NT2/D1 (cell line): Measurements from ENCODE around the gene MEGF10.

ENCODE experiments used
- DNase-seq: peaks from one replicate; pipeline ENCODE4 v3.0.0-alpha.2; 2011; ENCODE audit warnings: low read depth, low spot score
- H3K27me3 ChIP-seq: 2 replicates; pipeline ENCODE4 v1.6.0; 2011; ENCODE audit warnings: mild to moderate bottlenecking; ENCODE audit not compliant: insufficient read length, insufficient read depth
- H3K36me3 ChIP-seq: 2 replicates; pipeline ENCODE4 v1.6.1; 2011; ENCODE audit warnings: mild to moderate bottlenecking, low read length, mixed read lengths; ENCODE audit not compliant: insufficient read depth, insufficient read length
- H3K4me1 ChIP-seq: 2 replicates; pipeline ENCODE4 v1.5.1; 2011; ENCODE audit not compliant: insufficient read depth, insufficient read length
- H3K4me3 ChIP-seq: 2 replicates; pipeline ENCODE4 v1.5.1; 2011; ENCODE audit warnings: low read depth; ENCODE audit not compliant: insufficient read length
- H3K9ac ChIP-seq: 2 replicates; pipeline ENCODE4 v1.6.0; 2011; ENCODE audit warnings: low read depth; ENCODE audit not compliant: insufficient read length
- H3K9me3 ChIP-seq: 2 replicates; pipeline ENCODE4 v1.5.1; 2011; ENCODE audit warnings: mild to moderate bottlenecking, low read length; ENCODE audit not compliant: insufficient read depth
- SUZ12 ChIP-seq: IDR thresholded peaks from 2 replicates; pipeline ENCODE4 v1.6.1; 2011; ENCODE audit not compliant: insufficient read length, insufficient read depth; ENCODE audit errors: extremely low read depth
- YY1 ChIP-seq: IDR thresholded peaks from 2 replicates; pipeline ENCODE4 v1.6.1; 2011; ENCODE audit not compliant: insufficient read length, insufficient read depth
- ZNF274 ChIP-seq: IDR thresholded peaks from 2 replicates; pipeline ENCODE4 v1.6.1; 2011; ENCODE audit warnings: mild to moderate bottlenecking, low read depth, low read length

The MEGF10 gene

DNA sequence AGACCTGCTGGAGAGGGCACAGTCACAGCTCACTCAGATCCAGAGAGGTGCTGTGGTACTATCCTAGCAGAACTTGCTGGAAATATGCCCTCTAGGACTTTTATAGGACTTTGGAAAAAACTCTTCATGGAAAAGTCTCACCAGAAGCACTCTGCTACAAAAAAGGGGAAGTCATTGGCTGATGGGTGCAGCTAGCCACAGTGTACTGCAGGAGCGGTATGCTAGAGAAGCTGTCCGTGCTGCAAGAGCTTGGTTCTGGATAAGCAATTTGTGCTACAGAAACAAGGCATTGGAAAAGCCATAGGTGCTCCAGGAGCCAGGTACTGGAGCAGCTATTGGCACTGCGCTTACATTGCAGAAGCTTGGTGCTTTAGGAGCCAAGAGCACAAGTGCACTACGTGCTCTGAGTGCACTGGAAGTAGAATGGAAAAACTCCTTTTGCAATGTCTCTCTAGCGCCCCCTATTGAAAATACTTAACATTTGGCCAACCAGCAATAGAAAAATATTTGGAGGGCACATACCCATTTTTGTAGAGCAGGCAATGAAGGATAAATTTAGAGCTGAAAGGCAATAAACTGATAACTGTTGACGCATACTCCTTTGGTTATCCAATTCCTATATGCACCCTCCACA lies 83.4 kb downstream of the MEGF10 start:
- Histone ChIP-seq H3K4me1 (no peaks in the 10 kb centered on the region), H3K27me3 (no peaks in the 10 kb centered on the region), H3K36me3 (no peaks in the 10 kb centered on the region), H3K4me3 (no peak overlapping the region), H3K9ac (no peak overlapping the region), H3K9me3 (peaks cover 8% of the 10 kb centered on the region)
- TF ChIP-seq ZNF274, result no peak
- TF ChIP-seq SUZ12, result no peak
- TF ChIP-seq YY1, result no peak
- peak; percentile 1 for DNase-seq

DNA sequence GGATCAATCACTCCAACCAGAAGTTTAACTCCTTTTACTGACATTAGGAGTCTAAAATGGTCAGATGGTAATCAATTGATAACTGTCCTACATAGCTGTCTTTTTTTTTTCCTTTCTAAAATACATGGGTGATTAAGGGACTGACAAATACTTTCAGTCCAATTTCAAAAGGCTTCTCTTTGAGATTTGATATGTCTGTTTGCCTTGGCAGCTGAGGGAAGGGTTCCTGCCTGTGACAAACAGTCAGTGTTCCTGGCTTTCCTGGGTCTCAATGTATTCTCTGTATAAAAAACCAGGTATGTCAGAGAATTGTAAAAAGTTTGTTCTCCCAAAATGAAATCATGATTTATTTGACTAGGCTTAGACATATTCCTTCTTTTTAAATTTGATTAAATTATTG lies 84.5 kb downstream of the MEGF10 start:
- Histone ChIP-seq H3K4me3 (no peak overlapping the region), H3K9ac (no peak overlapping the region), H3K4me1 (no peaks in the 10 kb centered on the region), H3K36me3 (no peaks in the 10 kb centered on the region), H3K27me3 (no peaks in the 10 kb centered on the region), H3K9me3 (peaks cover 8% of the 10 kb centered on the region)
- TF ChIP-seq ZNF274 (no peak), SUZ12 (no peak), YY1 (no peak)
- no peak for DNase-seq

DNA sequence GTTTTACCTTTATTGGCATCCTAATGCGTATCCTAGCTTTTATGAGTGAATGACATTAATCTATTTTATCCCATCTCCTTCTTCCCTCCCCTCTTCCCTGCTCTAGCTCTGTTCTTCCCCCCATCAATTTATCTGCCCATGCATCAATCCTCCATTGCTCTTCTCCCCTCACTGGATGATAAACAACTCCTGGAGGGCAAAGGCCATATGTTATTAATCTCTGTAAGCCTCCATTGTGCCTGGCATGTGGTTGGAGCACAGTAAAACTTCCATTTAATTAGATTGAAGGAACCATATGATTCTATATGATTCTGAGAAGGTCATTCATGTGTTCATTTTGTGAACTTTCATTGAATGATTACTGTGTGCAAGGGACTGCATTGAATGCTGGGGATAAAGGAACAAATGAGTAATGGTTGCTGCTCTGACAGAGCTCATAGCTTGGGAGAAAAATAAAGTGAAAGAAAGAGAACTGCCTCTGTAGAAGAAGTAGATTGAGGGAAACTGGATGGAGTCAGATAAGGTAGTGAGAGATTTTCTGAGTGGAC lies 85.0 kb downstream of the MEGF10 start:
- H3K27me3 ChIP-seq, result no peaks in the 10 kb centered on the region
- no peaks in the 10 kb centered on the region for H3K4me1 ChIP-seq
- H3K9me3 ChIP-seq, result peaks cover 8% of the 10 kb centered on the region
- no peaks in the 10 kb centered on the region for H3K36me3 ChIP-seq
- TF ChIP-seq ZNF274 (no peak), YY1 (no peak), SUZ12 (no peak)
- no peak for DNase-seq
- H3K4me3 ChIP-seq, result no peak overlapping the region
- no peak overlapping the region for H3K9ac ChIP-seq

DNA sequence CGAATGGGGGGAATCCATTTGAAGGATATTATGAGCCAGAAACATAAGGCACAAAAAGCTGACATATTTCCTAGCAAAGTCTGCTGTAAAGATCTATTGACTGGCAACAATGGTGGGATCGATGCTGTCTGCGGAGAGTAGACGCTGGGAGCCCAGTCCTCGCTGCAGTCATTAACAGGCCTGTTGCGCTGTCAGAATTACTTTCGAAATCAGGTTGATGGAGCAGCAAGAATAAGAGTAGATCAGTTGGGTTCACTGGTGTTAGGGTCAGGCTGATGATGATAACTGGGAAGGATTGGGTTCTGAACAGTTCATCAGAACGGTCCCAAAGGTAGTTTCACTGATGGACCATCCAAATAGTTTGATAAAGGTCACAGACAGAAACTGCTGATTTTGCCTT lies 87.1 kb downstream of the MEGF10 start:
- Histone ChIP-seq H3K4me3 (no peak overlapping the region), H3K9me3 (peaks cover 8% of the 10 kb centered on the region), H3K4me1 (no peaks in the 10 kb centered on the region), H3K36me3 (no peaks in the 10 kb centered on the region), H3K9ac (no peak overlapping the region), H3K27me3 (no peaks in the 10 kb centered on the region)
- DNase-seq, result no peak
- TF ChIP-seq YY1 (no peak), ZNF274 (no peak), SUZ12 (no peak)

DNA sequence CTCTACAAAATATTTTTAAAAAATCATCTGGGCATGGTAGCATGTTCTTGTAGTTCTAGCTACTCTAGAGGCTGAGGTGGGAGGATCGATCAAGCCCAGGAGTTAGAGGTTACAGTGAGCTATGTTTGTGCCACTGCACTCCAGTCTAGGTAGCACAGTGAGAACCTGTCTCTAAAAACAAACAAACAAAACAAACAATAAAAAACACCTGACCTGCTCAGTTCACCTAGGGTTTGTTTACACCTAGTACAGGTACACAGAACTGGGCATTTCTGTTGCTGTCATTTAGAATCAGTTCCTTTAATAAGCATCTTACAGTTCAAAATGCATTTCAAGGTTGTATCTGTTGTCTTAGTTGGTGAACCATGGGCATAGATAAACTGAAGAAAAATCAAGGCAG lies 95.3 kb downstream of the MEGF10 start:
- H3K27me3 ChIP-seq, result no peaks in the 10 kb centered on the region

DNA sequence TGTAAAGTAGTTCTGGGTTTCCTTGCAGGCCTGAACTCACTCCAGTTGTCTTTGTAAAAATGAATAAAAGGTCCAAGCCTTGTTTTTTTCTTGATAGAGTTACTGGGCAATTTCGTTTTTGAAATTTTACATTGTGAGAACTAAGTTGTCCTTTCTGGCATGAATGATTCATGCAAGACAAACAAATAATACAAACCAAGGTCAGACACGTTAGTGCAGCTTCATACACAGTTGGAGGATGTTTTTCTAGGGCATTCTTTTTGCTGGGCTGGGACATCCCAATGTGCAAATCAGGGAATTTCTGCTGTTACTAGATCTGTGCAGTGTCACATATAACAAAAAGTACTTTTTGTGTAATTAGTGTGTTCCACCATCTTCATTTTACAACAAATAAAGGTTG lies 96.0 kb downstream of the MEGF10 start:
- no peak for DNase-seq
- Histone ChIP-seq H3K4me1 (no peaks in the 10 kb centered on the region), H3K9ac (no peak overlapping the region), H3K4me3 (no peak overlapping the region), H3K36me3 (no peaks in the 10 kb centered on the region), H3K27me3 (no peaks in the 10 kb centered on the region), H3K9me3 (no peaks in the 10 kb centered on the region)
- TF ChIP-seq YY1 (no peak), SUZ12 (no peak), ZNF274 (no peak)

More for the DNA sequence above, 95.3 kb downstream of the MEGF10 start:
- H3K9ac ChIP-seq, result no peak overlapping the region
- TF ChIP-seq ZNF274, result no peak
- no peak for TF ChIP-seq SUZ12
- TF ChIP-seq YY1, result no peak
- no peaks in the 10 kb centered on the region for H3K4me1 ChIP-seq
- H3K9me3 ChIP-seq, result no peaks in the 10 kb centered on the region
- H3K4me3 ChIP-seq, result no peak overlapping the region
- DNase-seq, result no peak
- no peaks in the 10 kb centered on the region for H3K36me3 ChIP-seq

DNA sequence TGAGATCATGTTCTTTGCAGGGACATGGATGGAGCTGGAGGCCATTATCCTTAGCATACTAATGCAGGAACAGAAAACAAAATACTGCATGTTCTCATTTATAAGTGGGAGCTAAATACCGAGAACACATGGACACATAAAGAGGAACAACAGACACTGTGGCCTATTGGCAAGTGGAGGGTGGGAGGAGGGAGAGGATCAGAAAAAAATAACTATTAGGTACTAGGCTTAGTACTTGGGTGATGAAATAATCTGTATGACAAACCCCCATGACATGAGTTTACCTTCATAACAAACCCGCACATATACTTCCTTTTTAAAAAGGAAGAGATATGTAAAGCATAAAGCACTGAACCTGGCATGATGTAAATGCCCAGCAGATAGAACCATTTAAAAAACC lies 99.0 kb downstream of the MEGF10 start:
- Histone ChIP-seq H3K4me1 (no peaks in the 10 kb centered on the region), H3K36me3 (no peaks in the 10 kb centered on the region), H3K27me3 (no peaks in the 10 kb centered on the region), H3K9me3 (no peaks in the 10 kb centered on the region), H3K9ac (no peak overlapping the region), H3K4me3 (no peak overlapping the region)
- no peak for DNase-seq
- TF ChIP-seq ZNF274, result no peak
- TF ChIP-seq SUZ12, result no peak
- TF ChIP-seq YY1, result no peak
